Osteocyte (in vitro differentiated cells): Measurements from ENCODE around the gene NOTUM. TPM values are rescaled to one million over a fixed set of nuclear protein-coding genes. Genes with fewer than 3 reads are reported as not detected.

Experiments used
- DNase-seq: peaks from one replicate; pipeline ENCODE4 v3.0.0; 2021; ENCODE audit warnings: mixed read lengths; ENCODE audit not compliant: unreplicated experiment; ENCODE audit errors: extremely low spot score
- H3K27ac Mint-ChIP-seq: one replicate; pipeline ENCODE4 v1.8.0; 2021; ENCODE audit warnings: mild to moderate bottlenecking, mixed read lengths; ENCODE audit not compliant: unreplicated experiment
- H3K27me3 Mint-ChIP-seq: one replicate; pipeline ENCODE4 v1.8.0; 2021; ENCODE audit warnings: mixed read lengths; ENCODE audit not compliant: unreplicated experiment
- H3K36me3 Mint-ChIP-seq: one replicate; pipeline ENCODE4 v1.8.0; 2021; ENCODE audit warnings: mixed read lengths; ENCODE audit not compliant: unreplicated experiment
- H3K4me1 Mint-ChIP-seq: one replicate; pipeline ENCODE4 v1.8.0; 2021; ENCODE audit warnings: mixed read lengths; ENCODE audit not compliant: unreplicated experiment
- H3K4me3 Mint-ChIP-seq: one replicate; pipeline ENCODE4 v1.8.0; 2021; ENCODE audit warnings: mild to moderate bottlenecking, moderate library complexity, mixed read lengths; ENCODE audit not compliant: unreplicated experiment
- H3K9me3 Mint-ChIP-seq: one replicate; pipeline ENCODE4 v1.8.0; 2021; ENCODE audit warnings: mixed read lengths; ENCODE audit not compliant: unreplicated experiment
- CTCF ChIP-seq: fragments of 200-600 bp; sonication (generic); IDR thresholded peaks from 2 replicates; pipeline ENCODE4 v1.5.0; 2021; ENCODE audit warnings: antibody characterized with exemption, mild to moderate bottlenecking, moderate library complexity
- total RNA-seq: library from RNA; stranded (reverse); gene quantifications from 2 replicates; pipeline ENCODE4 v1.2.1, GENCODE V29; 2021

Gene NOTUM
- total RNA-seq, 1 donor from 2014 or later = 0.30 TPM

- no peaks in the 10 kb centered on the region for H3K27me3 Mint-ChIP-seq
- H3K36me3 Mint-ChIP-seq = peaks cover 10% of the 10 kb centered on the region
- no peaks in the 10 kb centered on the region for H3K9me3 Mint-ChIP-seq
These were observed 38.6 kb upstream of the NOTUM start for GRCh38 chr17:81999587-81999975.

GRCh38 chr17:81998691-81999438 is 37.9 kb upstream of the NOTUM start:
- H3K4me1 Mint-ChIP-seq = peaks cover 17% of the 10 kb centered on the region
- H3K9me3 Mint-ChIP-seq = no peaks in the 10 kb centered on the region
- no peak for TF ChIP-seq CTCF
- H3K36me3 Mint-ChIP-seq = peaks cover 10% of the 10 kb centered on the region
- no peak overlapping the region for H3K27ac Mint-ChIP-seq
- DNase-seq = no peak
- no peaks in the 10 kb centered on the region for H3K27me3 Mint-ChIP-seq
- H3K4me3 Mint-ChIP-seq = no peak overlapping the region

More at GRCh38 chr17:81999587-81999975, 38.6 kb upstream of the NOTUM start:
- peaks cover 22% of the 10 kb centered on the region for H3K4me1 Mint-ChIP-seq
- DNase-seq = no peak
- TF ChIP-seq CTCF = no peak
- no peak overlapping the region for H3K4me3 Mint-ChIP-seq
- H3K27ac Mint-ChIP-seq = no peak overlapping the region

GRCh38 chr17:81998212-81998611 is 37.2 kb upstream of the NOTUM start:
- H3K27ac Mint-ChIP-seq = no peak overlapping the region

GRCh38 chr17:81996757-81997441 is 35.9 kb upstream of the NOTUM start:
- no peak for TF ChIP-seq CTCF
- H3K27ac Mint-ChIP-seq = no peak overlapping the region
- DNase-seq = no peak
- no peaks in the 10 kb centered on the region for H3K27me3 Mint-ChIP-seq
- H3K9me3 Mint-ChIP-seq = no peaks in the 10 kb centered on the region
- H3K36me3 Mint-ChIP-seq = peaks cover 10% of the 10 kb centered on the region
- H3K4me3 Mint-ChIP-seq = no peak overlapping the region
- H3K4me1 Mint-ChIP-seq = peaks cover 16% of the 10 kb centered on the region

More at GRCh38 chr17:81998212-81998611, 37.2 kb upstream of the NOTUM start:
- no peaks in the 10 kb centered on the region for H3K27me3 Mint-ChIP-seq
- peaks cover 10% of the 10 kb centered on the region for H3K36me3 Mint-ChIP-seq
- no peaks in the 10 kb centered on the region for H3K9me3 Mint-ChIP-seq
- H3K4me3 Mint-ChIP-seq = no peak overlapping the region
- peaks cover 13% of the 10 kb centered on the region for H3K4me1 Mint-ChIP-seq
- TF ChIP-seq CTCF = no peak
- DNase-seq = no peak

GRCh38 chr17:81996232-81996756 is 35.3 kb upstream of the NOTUM start:
- no peak overlapping the region for H3K4me3 Mint-ChIP-seq
- no peaks in the 10 kb centered on the region for H3K9me3 Mint-ChIP-seq
- H3K27ac Mint-ChIP-seq = no peak overlapping the region
- DNase-seq = no peak
- TF ChIP-seq CTCF = no peak
- peaks cover 10% of the 10 kb centered on the region for H3K36me3 Mint-ChIP-seq
- no peaks in the 10 kb centered on the region for H3K27me3 Mint-ChIP-seq
- H3K4me1 Mint-ChIP-seq = peaks cover 22% of the 10 kb centered on the region
